ENCODE data around the gene UHRF1.

DNA sequence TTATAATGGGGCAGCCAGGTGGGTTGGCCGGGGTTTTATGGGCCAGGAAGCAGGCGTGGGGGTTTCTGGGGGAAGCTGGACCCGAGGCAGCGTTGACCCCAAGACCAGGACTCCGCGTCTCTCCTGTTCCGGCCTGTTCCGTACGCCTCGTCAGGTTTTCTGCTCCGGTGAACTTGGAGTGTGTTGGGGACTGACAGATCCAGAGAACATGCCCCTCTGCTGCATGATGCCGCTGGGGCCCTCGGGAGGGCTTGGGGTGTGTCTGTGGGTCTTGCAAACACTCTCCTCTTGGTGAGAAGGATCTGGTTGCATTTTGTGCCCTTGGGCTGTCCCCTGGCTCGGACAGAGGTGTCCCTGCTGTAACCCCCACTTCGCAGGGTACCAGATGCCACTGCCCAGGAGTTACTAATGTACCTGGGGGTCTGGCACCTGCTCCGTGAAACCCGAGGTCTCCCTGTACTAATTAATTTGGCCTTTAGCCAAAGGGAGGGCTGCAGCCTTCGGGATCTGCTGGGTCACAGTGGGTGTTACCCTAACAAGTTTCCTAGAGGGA, 75.2 kb downstream of the UHRF1 start:
- TF ChIP-seq, protein P1, sequence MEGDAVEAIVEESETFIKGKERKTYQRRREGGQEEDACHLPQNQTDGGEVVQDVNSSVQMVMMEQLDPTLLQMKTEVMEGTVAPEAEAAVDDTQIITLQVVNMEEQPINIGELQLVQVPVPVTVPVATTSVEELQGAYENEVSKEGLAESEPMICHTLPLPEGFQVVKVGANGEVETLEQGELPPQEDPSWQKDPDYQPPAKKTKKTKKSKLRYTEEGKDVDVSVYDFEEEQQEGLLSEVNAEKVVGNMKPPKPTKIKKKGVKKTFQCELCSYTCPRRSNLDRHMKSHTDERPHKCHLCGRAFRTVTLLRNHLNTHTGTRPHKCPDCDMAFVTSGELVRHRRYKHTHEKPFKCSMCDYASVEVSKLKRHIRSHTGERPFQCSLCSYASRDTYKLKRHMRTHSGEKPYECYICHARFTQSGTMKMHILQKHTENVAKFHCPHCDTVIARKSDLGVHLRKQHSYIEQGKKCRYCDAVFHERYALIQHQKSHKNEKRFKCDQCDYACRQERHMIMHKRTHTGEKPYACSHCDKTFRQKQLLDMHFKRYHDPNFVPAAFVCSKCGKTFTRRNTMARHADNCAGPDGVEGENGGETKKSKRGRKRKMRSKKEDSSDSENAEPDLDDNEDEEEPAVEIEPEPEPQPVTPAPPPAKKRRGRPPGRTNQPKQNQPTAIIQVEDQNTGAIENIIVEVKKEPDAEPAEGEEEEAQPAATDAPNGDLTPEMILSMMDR (IDR thresholded peaks at IDR 0.05): no peak
- no peak for TF ChIP-seq POLR2A (IDR thresholded peaks at IDR 0.05)
